Tibial artery (tissue), 4 donors: ENCODE measurements around the gene IFNK.

Source experiments
- DNase-seq, 2 donors: peaks; one replicate each; pipeline ENCODE4 v3.0.0-alpha.2; 2019
- H3K27ac ChIP-seq, 2 donors: fragments of 200-600 bp; sonication (generic) in 1 of 2; 1 replicate in 1 of 2; 2 replicates in 1 of 2; pipeline ENCODE4 v1.5.1; 2018 to 2019; ENCODE audit warnings: mild to moderate bottlenecking in 1 of 2
- H3K27me3 ChIP-seq, 2 donors: fragments of 200-600 bp; sonication (generic) in 1 of 2; one replicate each; pipeline versions ENCODE4 v1.5.1 to v1.6.0; 2016 to 2019
- H3K36me3 ChIP-seq, 3 donors: fragments of 200-600 bp; sonication (generic) in 2 of 3; one replicate each; pipeline ENCODE4 v1.5.1; 2016 to 2019; ENCODE audit warnings: mild to moderate bottlenecking in 2 of 3
- H3K4me1 ChIP-seq, 4 donors: fragments of 200-600 bp; sonication (generic) in 2 of 4; 1 replicate in 3 of 4; 2 replicates in 1 of 4; pipeline ENCODE4 v1.5.1; 2016 to 2019
- H3K4me3 ChIP-seq, 2 donors: fragments of 200-600 bp; sonication (generic) in 1 of 2; 1 replicate in 1 of 2; 2 replicates in 1 of 2; pipeline ENCODE4 v1.5.1; 2018 to 2019; ENCODE audit warnings: mild to moderate bottlenecking in 2 of 2
- H3K9me3 ChIP-seq, 3 donors: fragments of 200-600 bp; sonication (generic) in 1 of 3; one replicate each; pipeline ENCODE4 v1.5.1; 2016 to 2019
- intact Hi-C: fragments of 100-400 bp; cut with DNase I; formaldehyde crosslinking; loops from one replicate; pipeline ENCODE4 v1.15.0; 2023; ENCODE audit warnings: low total_unique reads
- TF ChIP-seq, protein P1 (sequence below), 2 experiments: fragments of 200-600 bp in 1 of 2; fragments of 450-650 bp in 1 of 2; IDR thresholded peaks; one replicate each; pipeline ENCODE4 v1.5.1; 2017 to 2019; ENCODE audit warnings: antibody characterized with exemption in 2 of 2, mild to moderate bottlenecking in 1 of 2, moderate library complexity in 1 of 2

IFNK gene

DNA sequence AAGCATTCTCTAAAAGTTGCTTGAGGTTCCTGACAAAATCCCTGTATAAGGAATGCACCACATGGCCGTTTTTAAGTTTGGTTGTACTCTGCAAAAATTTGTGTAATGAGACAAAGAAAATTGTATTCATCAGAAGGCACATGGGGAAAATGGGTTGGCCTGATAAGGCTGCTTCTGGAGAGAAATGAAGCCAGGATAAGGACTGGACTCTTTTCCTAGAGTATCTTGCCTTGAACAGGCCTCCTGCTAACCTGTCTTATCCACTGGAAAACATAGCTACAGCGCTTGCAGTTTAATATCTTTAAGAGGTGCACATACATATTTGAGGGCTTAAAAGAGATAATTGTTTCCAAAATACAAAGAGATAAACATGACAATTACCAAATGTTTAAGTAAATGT, 41.4 kb upstream of the IFNK start:
- TF ChIP-seq, protein P1, sequence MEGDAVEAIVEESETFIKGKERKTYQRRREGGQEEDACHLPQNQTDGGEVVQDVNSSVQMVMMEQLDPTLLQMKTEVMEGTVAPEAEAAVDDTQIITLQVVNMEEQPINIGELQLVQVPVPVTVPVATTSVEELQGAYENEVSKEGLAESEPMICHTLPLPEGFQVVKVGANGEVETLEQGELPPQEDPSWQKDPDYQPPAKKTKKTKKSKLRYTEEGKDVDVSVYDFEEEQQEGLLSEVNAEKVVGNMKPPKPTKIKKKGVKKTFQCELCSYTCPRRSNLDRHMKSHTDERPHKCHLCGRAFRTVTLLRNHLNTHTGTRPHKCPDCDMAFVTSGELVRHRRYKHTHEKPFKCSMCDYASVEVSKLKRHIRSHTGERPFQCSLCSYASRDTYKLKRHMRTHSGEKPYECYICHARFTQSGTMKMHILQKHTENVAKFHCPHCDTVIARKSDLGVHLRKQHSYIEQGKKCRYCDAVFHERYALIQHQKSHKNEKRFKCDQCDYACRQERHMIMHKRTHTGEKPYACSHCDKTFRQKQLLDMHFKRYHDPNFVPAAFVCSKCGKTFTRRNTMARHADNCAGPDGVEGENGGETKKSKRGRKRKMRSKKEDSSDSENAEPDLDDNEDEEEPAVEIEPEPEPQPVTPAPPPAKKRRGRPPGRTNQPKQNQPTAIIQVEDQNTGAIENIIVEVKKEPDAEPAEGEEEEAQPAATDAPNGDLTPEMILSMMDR (IDR thresholded peaks at IDR 0.05): no peak
- Histone ChIP-seq H3K9me3 (peaks cover 0 to 8% (median 5%) of the 10 kb centered on the region in 3 donors), H3K27ac (no peak overlapping the region), H3K27me3 (no peaks in the 10 kb centered on the region), H3K4me1 (no peaks in the 10 kb centered on the region), H3K36me3 (no peaks in the 10 kb centered on the region), H3K4me3 (no peak overlapping the region)
- DNase-seq: no peak
- intact Hi-C loops: no loop called here

DNA sequence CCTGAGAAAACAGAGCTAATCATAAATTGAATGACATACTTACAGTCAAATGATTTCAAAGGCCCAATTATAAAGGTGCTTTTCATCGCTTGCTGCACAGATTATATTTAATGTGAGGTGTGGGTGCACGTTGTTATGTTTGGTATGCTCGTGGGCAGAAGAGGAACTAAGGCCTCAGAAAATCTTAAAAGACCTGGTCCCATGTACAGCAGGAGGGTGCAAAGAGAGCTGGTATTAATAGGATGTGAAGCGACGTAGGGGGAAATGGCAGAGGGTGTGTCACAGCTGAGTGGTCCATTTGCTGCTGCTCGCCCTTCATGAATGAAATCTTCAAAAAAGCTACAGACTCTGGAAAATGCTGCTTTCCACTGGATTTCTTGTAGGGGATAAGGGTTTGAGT, 40.5 kb upstream of the IFNK start:
- no peak overlapping the region for H3K27ac ChIP-seq
- DNase-seq: no peak
- TF ChIP-seq, protein P1 (IDR thresholded peaks at IDR 0.05): no peak

DNA sequence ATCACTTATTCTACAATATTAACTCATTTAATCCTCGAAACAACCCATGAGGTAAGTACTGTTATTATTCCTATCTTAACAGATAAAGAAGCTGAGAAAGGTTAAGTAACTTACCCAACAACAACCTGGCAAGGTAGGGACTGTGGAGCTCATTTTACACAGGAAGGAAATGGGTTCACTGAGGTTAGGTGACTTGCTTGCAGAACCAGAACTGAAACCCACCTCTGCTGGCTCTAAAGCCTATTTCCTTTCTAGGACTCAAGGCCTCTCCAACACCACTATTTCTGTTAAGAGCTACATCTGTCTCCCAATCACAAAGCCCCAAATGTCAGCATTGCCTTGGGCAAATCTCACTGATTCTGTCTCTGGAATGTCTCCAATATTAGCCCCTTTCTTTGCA, 38.9 kb upstream of the IFNK start:
- Histone ChIP-seq H3K4me3 (no peak overlapping the region), H3K36me3 (no peaks in the 10 kb centered on the region), H3K9me3 (no peaks in the 10 kb centered on the region), H3K4me1 (no peaks in the 10 kb centered on the region), H3K27ac (no peak overlapping the region), H3K27me3 (no peaks in the 10 kb centered on the region)
- intact Hi-C loops: no loop called here
- no peak for DNase-seq
- TF ChIP-seq, protein P1 (IDR thresholded peaks at IDR 0.05): no peak

More for the DNA sequence above, 40.5 kb upstream of the IFNK start:
- peaks cover 0 to 8% (median 5%) of the 10 kb centered on the region in 3 donors for H3K9me3 ChIP-seq
- no peaks in the 10 kb centered on the region for H3K27me3 ChIP-seq
- H3K4me1 ChIP-seq: no peaks in the 10 kb centered on the region
- no peaks in the 10 kb centered on the region for H3K36me3 ChIP-seq
- no peak overlapping the region for H3K4me3 ChIP-seq
- intact Hi-C loops: no loop called here

DNA sequence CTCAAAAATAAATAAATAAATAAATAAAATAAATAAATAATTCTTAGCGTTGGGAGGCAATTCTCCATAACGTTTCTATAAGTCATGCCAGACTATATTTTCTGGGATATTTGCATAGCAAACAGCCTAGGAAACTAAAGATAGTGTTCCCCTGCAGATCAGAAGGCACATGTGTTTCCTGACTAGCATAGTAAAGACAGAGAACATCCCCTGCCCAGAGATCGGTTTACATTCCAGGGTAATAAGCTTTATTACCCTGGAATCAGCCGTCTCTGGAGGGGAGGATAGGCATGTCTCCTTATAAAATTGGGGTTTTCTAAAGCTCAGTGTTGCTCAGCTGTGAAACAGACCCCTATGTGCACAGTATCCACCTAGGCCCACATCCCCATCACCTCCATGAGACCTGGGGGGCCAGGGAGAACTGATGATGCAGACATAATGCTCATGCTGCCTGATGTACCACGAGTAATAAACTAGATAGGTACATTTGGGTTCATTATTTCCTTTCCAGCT, 36.9 kb upstream of the IFNK start:
- no peaks in the 10 kb centered on the region for H3K9me3 ChIP-seq
- intact Hi-C loops: no loop called here
- H3K4me1 ChIP-seq: no peaks in the 10 kb centered on the region
- no peak overlapping the region for H3K4me3 ChIP-seq
- no peaks in the 10 kb centered on the region for H3K27me3 ChIP-seq
- no peak for DNase-seq
- TF ChIP-seq, protein P1 (IDR thresholded peaks at IDR 0.05): no peak
- no peaks in the 10 kb centered on the region for H3K36me3 ChIP-seq
- no peak overlapping the region for H3K27ac ChIP-seq

GRCh38 chr9:27487927-27488326, 36.2 kb upstream of the IFNK start:
- Histone ChIP-seq H3K27ac (no peak overlapping the region), H3K4me1 (no peaks in the 10 kb centered on the region), H3K36me3 (no peaks in the 10 kb centered on the region), H3K4me3 (no peak overlapping the region), H3K9me3 (no peaks in the 10 kb centered on the region), H3K27me3 (no peaks in the 10 kb centered on the region)
- no peak for DNase-seq
- intact Hi-C loops: no loop called here
- TF ChIP-seq, protein P1 (IDR thresholded peaks at IDR 0.05): no peak
